PFSK-1 (cell line): ENCODE data around the gene RIN2.

Source experiments
- POLR2AphosphoS5 ChIP-seq: IDR thresholded peaks from 2 replicates; pipeline ENCODE4 v1.6.1; 2012; ENCODE audit warnings: low read depth, mild to moderate bottlenecking, control low read depth, low read length, moderate library complexity
- TF ChIP-seq, protein P1 (sequence below), 2 experiments: IDR thresholded peaks; 2 replicates each; pipeline versions ENCODE4 v1.6.1 to v1.8.0; 2011 to 2012; ENCODE audit warnings: low read depth in 2 of 2, low read length in 2 of 2, control low read depth in 1 of 2, inconsistent platforms in 1 of 2, mild to moderate bottlenecking in 1 of 2, moderate library complexity in 1 of 2; ENCODE audit not compliant: insufficient read depth in 1 of 2

DNA sequence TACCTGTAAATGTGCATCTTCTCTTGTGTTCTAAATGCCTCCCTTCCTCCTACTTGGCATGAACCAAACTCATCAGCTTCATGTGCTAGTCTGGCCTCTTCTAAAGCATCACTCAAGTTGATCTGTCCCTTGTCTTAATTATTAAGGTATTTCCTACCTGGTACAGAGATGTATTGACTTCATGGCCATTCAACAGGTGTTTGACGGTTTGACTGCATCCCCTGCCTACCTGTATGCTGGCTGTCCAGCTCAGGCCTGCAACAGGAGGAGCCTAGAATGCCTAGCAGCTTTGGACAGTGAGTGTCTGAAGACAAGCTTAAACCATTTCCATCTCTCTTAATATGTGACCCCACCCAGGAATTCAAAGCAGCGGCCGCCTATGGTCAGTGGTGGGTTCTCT lies 24.6 kb downstream of the RIN2 start:
- TF ChIP-seq, protein P1, sequence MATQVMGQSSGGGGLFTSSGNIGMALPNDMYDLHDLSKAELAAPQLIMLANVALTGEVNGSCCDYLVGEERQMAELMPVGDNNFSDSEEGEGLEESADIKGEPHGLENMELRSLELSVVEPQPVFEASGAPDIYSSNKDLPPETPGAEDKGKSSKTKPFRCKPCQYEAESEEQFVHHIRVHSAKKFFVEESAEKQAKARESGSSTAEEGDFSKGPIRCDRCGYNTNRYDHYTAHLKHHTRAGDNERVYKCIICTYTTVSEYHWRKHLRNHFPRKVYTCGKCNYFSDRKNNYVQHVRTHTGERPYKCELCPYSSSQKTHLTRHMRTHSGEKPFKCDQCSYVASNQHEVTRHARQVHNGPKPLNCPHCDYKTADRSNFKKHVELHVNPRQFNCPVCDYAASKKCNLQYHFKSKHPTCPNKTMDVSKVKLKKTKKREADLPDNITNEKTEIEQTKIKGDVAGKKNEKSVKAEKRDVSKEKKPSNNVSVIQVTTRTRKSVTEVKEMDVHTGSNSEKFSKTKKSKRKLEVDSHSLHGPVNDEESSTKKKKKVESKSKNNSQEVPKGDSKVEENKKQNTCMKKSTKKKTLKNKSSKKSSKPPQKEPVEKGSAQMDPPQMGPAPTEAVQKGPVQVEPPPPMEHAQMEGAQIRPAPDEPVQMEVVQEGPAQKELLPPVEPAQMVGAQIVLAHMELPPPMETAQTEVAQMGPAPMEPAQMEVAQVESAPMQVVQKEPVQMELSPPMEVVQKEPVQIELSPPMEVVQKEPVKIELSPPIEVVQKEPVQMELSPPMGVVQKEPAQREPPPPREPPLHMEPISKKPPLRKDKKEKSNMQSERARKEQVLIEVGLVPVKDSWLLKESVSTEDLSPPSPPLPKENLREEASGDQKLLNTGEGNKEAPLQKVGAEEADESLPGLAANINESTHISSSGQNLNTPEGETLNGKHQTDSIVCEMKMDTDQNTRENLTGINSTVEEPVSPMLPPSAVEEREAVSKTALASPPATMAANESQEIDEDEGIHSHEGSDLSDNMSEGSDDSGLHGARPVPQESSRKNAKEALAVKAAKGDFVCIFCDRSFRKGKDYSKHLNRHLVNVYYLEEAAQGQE (IDR thresholded peaks at IDR 0.05; ENCODE audit: insufficient read depth in 1 of 2, low read depth in 2 of 2, low read length in 2 of 2): no peak
- TF ChIP-seq POLR2AphosphoS5: no peak
